ACHN (cell line): ENCODE results near the gene CORO6.
A peak's percentile ranks its signal among the peaks of the same experiment; 100 is the strongest.

Experiments
- DNase-seq: peaks from one replicate; pipeline ENCODE4 v3.0.0-alpha.2; 2015
- in situ Hi-C: cut with HindIII; loops from 2 replicates; pipeline ENCODE4 v1.10.0; 2017; ENCODE audit warnings: low sequenced_read_pairs, low pct_ligation_motif_present, low pct_unique_long_range_greater_than_20kb

Gene CORO6

GRCh38 chr17:29595107-29595942, 27.4 kb downstream of the CORO6 start:
- DNase-seq = no peak
- in situ Hi-C loops = no loop called here

- in situ Hi-C loops = no loop called here
- DNase-seq = no peak
Measured at GRCh38 chr17:29594519-29595090, 28.1 kb downstream of the CORO6 start.

GRCh38 chr17:29593591-29594518, 28.9 kb downstream of the CORO6 start:
- in situ Hi-C loops = no loop called here

GRCh38 chr17:29592850-29593551, 29.7 kb downstream of the CORO6 start, which contains the start of gene ANKRD13B:
ANKRD13B (plus strand) TSS chr17:29593132; CDS start chr17:29593622, 490 bp downstream.
- in situ Hi-C loops = no loop called here
- DNase-seq = peak; percentile 50

More at GRCh38 chr17:29593591-29594518, 28.9 kb downstream of the CORO6 start:
- DNase-seq = peak; percentile 62

GRCh38 chr17:29591737-29592608, 30.7 kb downstream of the CORO6 start:
- in situ Hi-C loops = no loop called here
- peak; percentile 89 for DNase-seq

- DNase-seq = peak; percentile 22
- in situ Hi-C loops = no loop called here
Measured at GRCh38 chr17:29591146-29591736, 31.5 kb downstream of the CORO6 start.

GRCh38 chr17:29590411-29591145, 32.1 kb downstream of the CORO6 start:
- in situ Hi-C loops = no loop called here
- DNase-seq = no peak

- in situ Hi-C loops = no loop called here
- peak; percentile 92 for DNase-seq
Measured at GRCh38 chr17:29589524-29590410, 32.9 kb downstream of the CORO6 start, which contains the start of gene GIT1. GIT1 (minus strand) TSS chr17:29589648; CDS start chr17:29589378, 270 bp downstream.

GRCh38 chr17:29588562-29589411, 33.9 kb downstream of the CORO6 start:
- peak; percentile 51 for DNase-seq
- in situ Hi-C loops = no loop called here

- DNase-seq = peak; percentile 22
- in situ Hi-C loops = no loop called here
Measured at GRCh38 chr17:29588017-29588561, 34.6 kb downstream of the CORO6 start.

- in situ Hi-C loops = no loop called here
- DNase-seq = no peak
Measured at GRCh38 chr17:29587591-29587990, 35.1 kb downstream of the CORO6 start.

GRCh38 chr17:29586676-29587469, 35.8 kb downstream of the CORO6 start:
- in situ Hi-C loops = no loop called here
- no peak for DNase-seq

- in situ Hi-C loops = no loop called here
- no peak for DNase-seq
Measured at GRCh38 chr17:29585080-29585751, 37.5 kb downstream of the CORO6 start.
